HCT116 (cell line): ENCODE data around the gene MED13L. TPM values are rescaled to one million over a fixed set of nuclear protein-coding genes. Genes with fewer than 3 reads are reported as not detected.

ENCODE experiments used
- ATAC-seq: fragments of 200-7000 bp; cut with Tn5 transposase; 2 replicates; pipeline ENCODE4 v1.9.1; 2020; ENCODE audit warnings: mild to moderate bottlenecking, moderate library complexity
- BruUV-seq: library from RNA; stranded (reverse); fragments of 400-500 nt; replicated peaks from 2 replicates; lab custom pipeline; 2021; lab: Mats Ljungman, UMichigan
- CTCF ChIA-PET: fragments of 300-600 bp; sonication (Branson Sonifier 250); formaldehyde crosslinking; loops from one replicate; lab custom pipeline; 2021; ENCODE audit warnings: antibody characterized with exemption; lab: Charles Lee
- POLR2A ChIA-PET: fragments of 300-600, 350-600 bp; sonication (Branson Sonifier 250); formaldehyde crosslinking; loops from one replicate; lab custom pipeline; 2021; ENCODE audit warnings: antibody characterized with exemption; lab: Charles Lee
- RAD21 ChIA-PET, 2 experiments: fragments of 300-600 bp; sonication (Branson Sonifier 250); formaldehyde crosslinking; loops; one replicate each; lab custom pipeline; 2023; ENCODE audit warnings: low total read pairs in 2 of 2; ENCODE audit not compliant: uncharacterized antibody in 2 of 2, unreplicated experiment in 2 of 2, low non-redundant PET in 1 of 2; lab: Charles Lee
- DNase-seq: peaks from one replicate; pipeline ENCODE4 v3.0.0-alpha.2; 2010; ENCODE audit warnings: low read depth, low spot score
- H2AFZ ChIP-seq: fragments of 200-600 bp; shearing (Covaris generic), sonication (generic); 2 replicates; pipeline ENCODE4 v1.6.1; 2017; ENCODE audit warnings: low read depth, mixed run types, mixed read lengths, antibody characterized with exemption, low read length; ENCODE audit not compliant: poor library complexity, severe bottlenecking
- H3K27ac ChIP-seq: 2 replicates; pipeline ENCODE4 v1.5.1; 2012; ENCODE audit warnings: low read depth, low read length
- H3K27me3 ChIP-seq: fragments of 200-600 bp; sonication (generic); 2 replicates; pipeline ENCODE4 v1.6.1; 2016; ENCODE audit warnings: mixed run types, low read length, mixed read lengths; ENCODE audit not compliant: insufficient read depth
- H3K36me3 ChIP-seq, 2 experiments: fragments of 200-500 bp in 1 of 2; fragments of 200-600 bp in 1 of 2; sonication (Bioruptor generic) in 1 of 2; sonication (generic) in 1 of 2; 2 replicates each; pipeline versions ENCODE4 v1.5.1 to v1.6.1; 2014 to 2016; ENCODE audit warnings: low read length in 2 of 2, inconsistent platforms in 1 of 2, mixed read lengths in 1 of 2, mixed run types in 1 of 2; ENCODE audit not compliant: insufficient read depth in 2 of 2, control insufficient read depth in 1 of 2
- H3K4me1 ChIP-seq, 2 experiments: fragments of 200-600 bp in 1 of 2; sonication (generic) in 1 of 2; 2 replicates each; pipeline versions ENCODE4 v1.5.1 to v1.6.1; 2012 to 2017; ENCODE audit warnings: low read length in 2 of 2, inconsistent platforms in 1 of 2, mild to moderate bottlenecking in 1 of 2, mixed read lengths in 1 of 2, mixed run types in 1 of 2, moderate library complexity in 1 of 2; ENCODE audit not compliant: insufficient read depth in 2 of 2, control insufficient read depth in 1 of 2
- H3K4me2 ChIP-seq: fragments of 200-600 bp; sonication (generic); 2 replicates; pipeline ENCODE4 v1.6.1; 2017; ENCODE audit warnings: mixed run types, low read length, mixed read lengths
- H3K4me3 ChIP-seq, 2 experiments: fragments of 200-600 bp in 1 of 2; sonication (generic) in 1 of 2; replicated peaks in 1 of 2; 2 replicates each; pipeline ENCODE4 v1.5.1; 2011 to 2016; ENCODE audit warnings: low read length in 2 of 2, control low read depth in 1 of 2, low read depth in 1 of 2, mild to moderate bottlenecking in 1 of 2, mixed read lengths in 1 of 2, mixed run types in 1 of 2
- H3K79me2 ChIP-seq: fragments of 200-600 bp; sonication (generic); 2 replicates; pipeline ENCODE4 v1.6.1; 2017; ENCODE audit warnings: mild to moderate bottlenecking, mixed run types, low read length, moderate library complexity, mixed read lengths; ENCODE audit not compliant: insufficient read depth
- H3K9ac ChIP-seq: fragments of 200-600 bp; sonication (generic); 2 replicates; pipeline ENCODE4 v1.6.1; 2016; ENCODE audit warnings: low read length, mixed read lengths
- H3K9me2 ChIP-seq: fragments of 200-600 bp; sonication (generic), shearing (Covaris generic); 2 replicates; pipeline ENCODE4 v1.6.1; 2017; ENCODE audit warnings: mixed run types, mild to moderate bottlenecking, moderate library complexity; ENCODE audit not compliant: insufficient read depth
- H3K9me3 ChIP-seq, 2 experiments: fragments of 200-500 bp in 1 of 2; fragments of 200-600 bp in 1 of 2; sonication (Bioruptor generic) in 1 of 2; sonication (generic) in 1 of 2; 2 replicates each; pipeline ENCODE4 v1.6.1; 2014 to 2017; ENCODE audit warnings: low read length in 2 of 2, mixed read lengths in 2 of 2, inconsistent platforms in 1 of 2, low read depth in 1 of 2, mild to moderate bottlenecking in 1 of 2, mixed run types in 1 of 2, moderate library complexity in 1 of 2; ENCODE audit not compliant: control insufficient read depth in 1 of 2, insufficient read depth in 1 of 2
- H4K20me1 ChIP-seq: fragments of 200-600 bp; sonication (generic), shearing (Covaris generic); 2 replicates; pipeline ENCODE4 v1.6.1; 2017; ENCODE audit warnings: mixed run types, mild to moderate bottlenecking, moderate library complexity; ENCODE audit not compliant: insufficient read depth
- ATF3 ChIP-seq: IDR thresholded peaks from 2 replicates; pipeline ENCODE4 v1.6.1; 2012
- CEBPB ChIP-seq: IDR thresholded peaks from 2 replicates; pipeline ENCODE4 v1.6.1; 2012; ENCODE audit warnings: low read depth
- CTCF ChIP-seq, 3 experiments: fragments of 200-600 bp in 1 of 3; sonication (generic) in 1 of 3; IDR thresholded peaks in 2 of 3; conservative IDR thresholded peaks in 1 of 3; 2 replicates each; pipeline ENCODE4 v1.5.1; 2012 to 2017; ENCODE audit warnings: low read depth in 2 of 3, low read length in 2 of 3, antibody characterized with exemption in 1 of 3, borderline replicate concordance in 1 of 3, control low read depth in 1 of 3, mild to moderate bottlenecking in 1 of 3, mixed read lengths in 1 of 3, mixed run types in 1 of 3, moderate library complexity in 1 of 3; ENCODE audit not compliant: insufficient read depth in 1 of 3
- RAD21 ChIP-seq: IDR thresholded peaks from 2 replicates; pipeline ENCODE4 v1.6.1; 2012; ENCODE audit warnings: low read depth, mild to moderate bottlenecking
- SIN3A ChIP-seq: IDR thresholded peaks from 2 replicates; pipeline ENCODE4 v1.6.1; 2012; ENCODE audit warnings: low read depth
- SRF ChIP-seq: IDR thresholded peaks from 2 replicates; pipeline ENCODE4 v1.6.1; 2012; ENCODE audit warnings: low read depth
- TCF7L2 ChIP-seq: IDR thresholded peaks from 2 replicates; pipeline ENCODE4 v1.7.0; 2011; ENCODE audit warnings: borderline replicate concordance, inconsistent platforms; ENCODE audit not compliant: insufficient read depth, insufficient read length; ENCODE audit errors: extremely low read depth
- ZBTB33 ChIP-seq: IDR thresholded peaks from 2 replicates; pipeline ENCODE4 v1.6.1; 2011; ENCODE audit warnings: mild to moderate bottlenecking, low read length, moderate library complexity; ENCODE audit not compliant: insufficient replicate concordance; ENCODE audit errors: extremely low read depth
- ZFX ChIP-seq: fragments of 450-650 bp; IDR thresholded peaks from 2 replicates; pipeline ENCODE4 v1.6.1; 2017
- intact Hi-C: fragments of 100-400 bp; cut with micrococcal nuclease; formaldehyde crosslinking; loops from 2 replicates; pipeline ENCODE4 v1.10.0; 2022
- total RNA-seq: library from RNA; stranded (reverse); gene quantifications from one replicate; pipeline ENCODE4 v1.2.1, GENCODE V29; 2021; ENCODE audit not compliant: unreplicated experiment

MED13L gene
- total RNA-seq, 1 experiment from 2014 or later = 176 TPM

GRCh38 chr12:116104167-116104767, 173.2 kb downstream of the MED13L start:
- Histone ChIP-seq H3K4me3 (no peak overlapping the region), H3K27me3 (no peaks in the 10 kb centered on the region), H2AFZ (no peak overlapping the region), H3K9ac (no peak overlapping the region), H3K9me2 (no peaks in the 10 kb centered on the region), H3K36me3 (no peaks in the 10 kb centered on the region), H3K9me3 (no peaks in the 10 kb centered on the region), H3K4me1 (no peaks in the 10 kb centered on the region)
- no peak for DNase-seq
- CTCF ChIA-PET = no interaction called here
- POLR2A ChIA-PET = no interaction called here
- RAD21 ChIA-PET = no interaction called here
- no peak for ATAC-seq
- TF ChIP-seq ZBTB33 (no peak), ZFX (no peak), CTCF (IDR thresholded peaks at IDR 0.05 in 2 of 3, conservative IDR thresholded peaks at IDR 0.05 in 1 of 3; ENCODE audit: borderline replicate concordance in 1 of 3, insufficient read depth in 1 of 3, low read depth in 2 of 3, low read length in 2 of 3) (no peak), TCF7L2 (no peak), SIN3A (no peak), CEBPB (no peak), RAD21 (no peak), ATF3 (no peak), SRF (no peak)
- TF ChIP-seq, all 23 proteins: peak for 0
- no peak overlapping the region for H3K4me2 ChIP-seq
- intact Hi-C loops = no loop called here
- H3K27ac ChIP-seq = no peak overlapping the region
- no TSS peak for BruUV-seq
- peaks cover 96% of the 10 kb centered on the region for H3K79me2 ChIP-seq
- peaks cover 27% of the 10 kb centered on the region; the same call in 1 of the 2 replicates for H4K20me1 ChIP-seq
